Ammon's horn (tissue), 1 donor: ENCODE results near the gene FBXO8.
"Not testable (repeated sequence)": the region's sequence is repeated elsewhere in the genome, so short reads cannot be mapped to it uniquely, and the experiment has no call there.

Experiments
- DNase-seq: peaks from one replicate; pipeline ENCODE4 v3.0.0-alpha.2; 2016; ENCODE audit warnings: low spot score

The FBXO8 gene

DNA sequence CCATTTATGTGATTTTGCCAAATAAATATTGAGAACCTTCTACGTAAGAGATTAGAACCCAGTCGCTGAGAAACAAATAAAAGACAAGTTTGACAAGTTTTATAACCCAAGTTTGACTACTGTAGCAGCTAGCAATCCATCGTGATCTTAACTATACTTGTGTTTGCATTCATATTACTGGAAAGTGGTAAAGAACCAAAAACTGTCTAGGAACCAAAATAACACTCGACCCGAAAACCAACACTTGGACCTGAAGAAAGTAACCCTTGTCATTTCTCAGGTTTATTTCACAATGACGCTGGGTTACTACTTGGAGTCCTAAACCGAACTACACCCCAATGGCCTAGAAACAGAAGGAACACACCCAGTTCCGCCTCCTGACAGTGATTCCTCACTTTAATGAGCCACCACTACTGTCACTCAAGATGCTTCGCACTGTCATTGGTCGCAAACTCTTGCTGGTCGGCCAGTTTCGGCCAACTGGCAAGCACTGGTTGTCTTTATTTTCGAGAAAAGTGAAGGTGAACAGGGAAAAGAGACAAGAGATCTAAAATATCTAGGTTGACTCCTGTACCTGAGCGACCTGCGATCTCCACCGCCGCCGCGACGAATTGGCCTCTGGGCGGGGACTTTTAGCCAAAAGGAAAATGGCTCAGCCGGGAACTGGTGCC lies 496 bp downstream of the FBXO8 start:
- DNase-seq, result peak; percentile 98

DNA sequence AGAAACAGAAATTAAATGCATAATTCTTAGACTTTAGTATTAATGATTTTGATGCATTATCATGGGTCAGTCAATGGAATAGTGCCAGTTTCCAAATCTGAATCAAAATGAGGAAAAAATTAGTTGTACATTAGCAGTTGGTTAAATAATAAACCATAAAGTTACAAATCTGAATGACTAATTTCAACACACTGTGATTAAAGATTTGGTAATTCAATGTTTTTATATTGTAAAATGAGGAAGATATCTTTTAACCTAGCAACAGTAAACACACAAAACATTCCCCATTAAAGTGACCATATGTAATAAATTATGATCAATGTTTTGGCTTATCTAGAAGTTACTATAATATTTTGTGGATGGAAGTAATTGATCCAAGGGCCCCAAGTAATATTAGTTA lies 1.6 kb downstream of the FBXO8 start:
- no peak for DNase-seq

DNA sequence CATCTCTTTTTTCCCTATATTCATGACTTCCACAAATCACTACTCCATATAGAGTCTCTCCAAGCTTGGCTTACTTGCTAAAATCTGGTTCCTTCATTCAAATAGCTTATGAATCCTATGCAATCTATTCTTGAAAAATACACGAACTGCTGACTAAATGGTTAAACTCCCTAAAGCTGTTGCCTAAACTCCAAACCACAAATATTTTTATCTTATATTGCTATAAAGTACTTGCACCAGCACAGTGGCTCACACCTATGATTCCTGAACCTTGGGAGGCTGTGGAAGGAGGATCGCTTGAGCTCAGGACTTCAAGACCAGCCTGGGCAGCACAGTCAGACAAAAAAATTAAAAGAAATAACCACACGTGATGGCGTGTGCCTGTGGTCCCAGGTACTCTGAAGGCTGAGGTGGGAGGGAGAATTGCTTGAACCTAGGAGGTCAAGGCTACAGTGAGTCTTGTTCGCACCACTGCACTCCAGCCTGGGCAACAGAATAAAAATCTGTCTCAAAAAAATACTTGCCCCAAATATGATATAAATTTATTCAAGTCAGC lies 2.2 kb downstream of the FBXO8 start:
- DNase-seq, result no peak

DNA sequence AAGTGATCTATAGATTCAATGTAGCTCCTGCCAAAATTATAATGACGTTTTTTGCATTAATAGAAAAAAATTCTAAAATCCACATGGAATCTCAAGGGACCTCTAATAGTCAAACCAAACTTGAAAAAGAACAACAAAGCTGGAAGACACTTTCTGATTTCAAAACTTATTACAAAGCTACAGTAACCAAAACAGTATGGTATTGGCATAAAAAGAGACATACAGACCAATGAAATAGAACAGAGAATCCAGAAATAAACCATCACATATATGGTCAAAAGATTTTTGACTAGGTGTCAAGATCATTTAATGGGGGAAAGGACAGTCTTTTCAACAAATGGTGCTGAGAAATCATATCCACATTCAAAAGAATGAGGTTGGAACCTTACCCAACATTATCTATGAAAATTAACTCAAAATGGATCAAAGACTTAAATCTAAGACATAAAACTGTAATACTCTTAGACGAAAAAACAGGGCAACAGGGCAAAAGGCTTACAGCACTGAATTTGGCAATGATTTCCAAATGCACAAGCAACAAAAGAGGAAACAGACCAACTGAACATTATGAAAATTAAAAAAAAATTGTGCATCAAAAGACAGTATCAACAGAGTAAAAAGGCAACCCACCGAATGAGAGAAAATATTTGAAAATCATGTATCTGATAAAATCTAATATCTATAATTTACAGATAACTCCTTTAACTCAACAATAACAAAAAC lies 3.9 kb downstream of the FBXO8 start:
- DNase-seq, result no peak

DNA sequence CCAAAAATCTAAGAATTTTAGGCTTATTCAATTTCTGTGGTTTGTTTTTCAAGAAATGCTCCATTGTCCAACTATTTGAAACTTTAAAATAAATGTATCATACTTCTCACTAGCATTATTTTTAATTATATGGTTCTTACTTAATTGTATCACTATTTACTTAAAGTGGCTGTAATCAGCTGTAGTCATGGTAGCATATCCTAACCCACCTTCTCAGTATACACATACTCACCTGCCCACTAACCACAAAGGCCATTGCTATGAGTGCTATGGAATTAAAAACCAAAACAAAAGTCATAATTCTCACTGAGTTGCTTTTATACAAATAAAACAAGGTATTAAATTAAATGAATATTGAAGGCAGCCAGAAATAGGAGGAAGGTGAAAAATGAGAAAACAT lies 5.0 kb downstream of the FBXO8 start:
- no peak for DNase-seq

DNA sequence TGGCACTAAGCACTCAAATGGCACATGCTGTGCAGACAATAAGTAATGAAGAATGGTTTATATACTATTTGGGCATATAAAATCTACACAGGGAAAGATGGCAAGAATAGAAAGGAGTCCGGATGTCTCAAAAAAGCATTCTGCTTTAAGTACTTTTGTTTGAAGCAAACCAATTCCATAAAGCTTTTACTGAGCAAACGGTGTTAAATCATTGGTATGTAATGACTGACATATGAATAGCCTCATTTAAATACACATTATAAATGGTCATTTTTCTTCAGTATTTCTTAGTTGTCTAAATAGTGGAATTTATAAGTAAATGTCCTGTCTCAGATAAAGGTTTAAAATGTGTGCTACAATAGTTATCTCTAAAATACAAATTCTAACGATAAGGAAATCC lies 6.0 kb downstream of the FBXO8 start:
- no peak for DNase-seq

DNA sequence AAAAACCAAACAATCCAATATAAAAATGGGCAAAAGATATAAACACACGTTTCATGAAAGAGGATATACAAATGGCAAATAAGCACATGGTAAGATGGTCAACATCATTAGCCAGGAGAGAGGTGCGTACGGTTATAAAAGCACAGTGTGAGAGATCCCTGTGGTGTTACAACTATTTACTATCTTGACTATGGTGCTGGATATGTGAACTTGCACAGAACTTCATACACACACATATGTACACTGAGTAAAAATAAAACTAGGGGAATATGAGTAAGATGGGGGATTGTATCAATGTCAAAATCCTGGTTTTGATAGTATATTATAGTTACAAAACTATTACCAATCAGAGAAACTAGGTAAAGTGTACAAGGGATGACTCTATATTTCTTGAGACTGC lies 8.4 kb downstream of the FBXO8 start:
- DNase-seq, result no peak

DNA sequence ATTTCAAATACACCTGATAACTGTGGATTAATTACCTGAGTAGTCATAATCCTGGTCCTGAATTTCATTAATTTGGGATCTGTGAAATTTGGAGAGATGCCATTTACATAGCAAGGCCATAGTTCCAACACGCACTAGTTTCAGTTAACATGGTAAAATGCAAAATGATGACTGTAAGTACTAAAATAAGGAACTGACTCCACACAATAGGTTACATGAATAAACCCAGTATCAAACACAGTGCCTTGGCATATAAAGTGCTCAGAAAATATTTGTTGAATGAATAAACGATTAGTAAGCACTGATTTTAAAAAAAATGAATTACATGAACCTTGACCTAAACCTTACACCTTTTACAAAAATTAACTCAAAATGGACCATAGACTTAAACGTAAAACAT lies 9.0 kb downstream of the FBXO8 start:
- DNase-seq, result no peak

DNA sequence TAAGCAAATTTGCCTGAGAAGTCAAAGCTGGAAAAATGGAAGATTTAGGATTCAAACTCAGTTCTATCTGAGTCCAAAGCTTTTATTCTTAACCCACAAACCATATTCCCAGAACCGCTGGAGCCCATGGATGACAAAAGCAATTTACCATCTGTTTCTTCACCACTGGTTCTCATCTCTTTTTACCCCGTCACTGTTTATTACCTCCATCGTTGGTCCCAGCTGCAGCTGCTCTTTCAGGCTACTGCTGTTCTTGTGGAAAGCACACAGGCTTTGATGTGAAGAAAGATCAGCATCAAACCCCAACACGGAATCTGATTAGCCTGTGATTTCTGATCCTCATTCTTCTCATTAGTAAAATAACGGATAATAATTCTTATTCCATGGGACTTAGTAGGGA lies 9.5 kb downstream of the FBXO8 start:
- no peak for DNase-seq

DNA sequence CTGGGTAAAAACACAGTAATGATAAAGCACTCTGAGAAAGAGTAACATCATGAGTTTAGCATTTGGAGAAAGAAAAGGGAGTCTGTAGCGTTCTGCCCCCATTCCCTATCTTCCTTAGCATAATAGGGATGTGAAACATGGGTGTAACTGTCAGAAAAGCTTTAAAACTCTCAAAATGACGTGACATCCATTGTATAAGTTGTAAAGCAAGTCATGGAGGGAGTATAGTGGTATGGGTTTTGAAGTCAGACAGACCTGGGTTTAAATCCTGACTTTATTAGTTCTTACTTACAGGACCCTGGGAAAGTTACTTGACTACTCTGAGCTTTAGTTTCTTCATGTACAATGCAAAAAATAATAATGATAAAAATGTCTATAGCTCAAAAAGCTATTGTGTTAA lies 17.1 kb downstream of the FBXO8 start:
- DNase-seq, result no peak

DNA sequence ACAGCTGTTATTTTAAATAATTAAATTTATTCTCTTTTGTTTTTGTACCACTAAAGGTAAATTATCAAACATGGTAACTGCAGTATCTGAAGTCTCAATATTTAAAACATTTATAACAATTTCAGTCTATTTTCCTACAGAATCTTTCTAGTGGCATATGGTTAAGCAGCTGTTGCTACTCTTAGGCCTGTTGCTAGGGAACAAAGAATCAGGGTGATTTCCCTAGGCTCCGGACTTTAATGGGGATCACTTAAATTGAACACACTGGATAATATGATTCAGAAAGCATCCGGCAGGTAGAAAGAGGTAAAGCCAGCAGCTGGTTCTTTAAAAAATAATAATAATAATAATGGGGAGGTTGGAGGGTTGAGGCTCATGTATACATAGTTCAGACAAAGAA lies 17.6 kb downstream of the FBXO8 start:
- no peak for DNase-seq

DNA sequence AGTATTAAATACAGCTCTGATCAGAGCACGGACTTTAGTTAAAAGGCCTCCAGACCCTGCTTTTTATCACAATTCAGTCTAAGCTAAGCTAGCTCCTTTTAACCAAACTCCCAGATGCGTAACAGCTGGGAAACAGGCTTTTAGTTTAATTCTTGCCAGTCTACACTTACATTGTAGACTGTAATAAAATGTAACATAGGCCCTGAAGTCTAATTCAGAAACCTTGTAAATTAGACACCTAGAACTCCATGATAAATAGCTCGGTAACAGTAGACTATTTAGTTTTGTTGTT lies 20.1 kb downstream of the FBXO8 start:
- no peak for DNase-seq

DNA sequence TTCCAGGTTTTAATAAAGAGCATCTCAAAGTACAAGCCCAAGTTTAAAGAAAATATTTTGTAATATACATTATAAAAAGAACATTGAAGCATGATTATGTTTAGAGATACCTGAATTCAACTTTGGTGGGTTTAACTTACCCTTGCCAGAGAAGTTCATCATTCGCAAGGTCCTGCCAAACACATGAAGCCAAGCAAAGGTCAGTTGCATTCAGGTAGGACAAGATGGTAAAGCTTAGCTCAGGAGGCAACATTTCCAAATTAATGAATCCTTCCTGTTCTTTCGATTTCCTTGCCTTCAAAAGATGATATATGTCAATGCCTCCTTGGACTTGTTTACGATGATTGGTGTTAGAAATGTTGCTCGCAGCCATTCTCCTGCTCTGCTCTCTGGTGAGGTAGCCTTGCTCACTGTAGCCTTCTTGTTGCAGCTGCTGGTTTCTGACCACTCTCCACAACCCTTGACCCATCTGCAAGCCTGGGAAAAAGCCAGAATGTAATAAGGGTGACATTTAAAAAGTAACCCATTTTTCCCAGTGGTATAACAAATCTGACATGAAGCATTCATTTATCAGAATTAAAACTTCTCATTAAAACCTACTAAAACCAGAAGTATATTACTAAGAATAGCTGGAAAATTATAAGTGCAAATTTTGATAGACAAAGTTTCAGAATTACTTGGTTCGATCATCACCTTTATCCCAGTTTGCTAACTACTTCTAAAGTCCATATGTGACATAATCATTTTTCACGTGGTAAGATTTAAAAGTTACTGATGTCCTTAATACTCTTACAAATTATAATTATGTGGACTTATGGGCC lies 20.6 kb downstream of the FBXO8 start:
- DNase-seq, result no peak

DNA sequence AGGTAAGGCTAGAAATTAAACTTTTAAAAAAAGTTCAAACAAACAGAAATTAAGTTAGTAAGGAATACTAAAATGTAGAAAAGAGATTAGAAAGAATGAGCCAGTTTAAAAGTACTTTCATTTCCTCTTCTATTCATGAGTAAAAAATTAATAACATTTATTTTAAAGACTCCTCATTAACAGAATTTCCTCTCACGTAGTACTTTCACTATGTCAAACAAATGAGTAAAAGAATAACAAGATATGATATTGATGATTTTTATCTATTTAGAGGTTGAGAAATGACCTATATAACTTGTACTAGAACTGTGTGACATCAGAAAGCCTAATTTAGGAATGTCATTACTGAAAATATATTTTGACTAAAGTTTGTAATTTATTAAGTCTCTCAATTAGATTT lies 22.0 kb downstream of the FBXO8 start:
- DNase-seq, result not testable (repeated sequence)

DNA sequence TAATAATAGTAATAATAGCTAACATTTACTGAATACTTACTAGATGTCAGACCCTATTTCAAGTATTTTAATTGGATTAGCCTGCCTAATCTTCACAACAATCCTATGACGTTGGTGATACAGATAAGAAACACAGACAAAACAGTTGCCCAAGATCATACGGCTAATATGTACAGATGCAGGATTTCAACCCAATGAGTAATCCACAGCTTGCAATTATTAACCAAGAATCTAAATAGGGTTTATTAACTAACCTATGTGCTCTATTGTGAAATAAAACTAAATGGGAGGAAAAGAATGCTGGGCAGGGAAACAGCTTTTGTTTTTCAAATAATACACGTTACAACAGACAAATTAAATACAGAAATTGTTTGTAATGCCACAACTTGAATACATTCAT lies 23.4 kb downstream of the FBXO8 start:
- DNase-seq, result no peak

DNA sequence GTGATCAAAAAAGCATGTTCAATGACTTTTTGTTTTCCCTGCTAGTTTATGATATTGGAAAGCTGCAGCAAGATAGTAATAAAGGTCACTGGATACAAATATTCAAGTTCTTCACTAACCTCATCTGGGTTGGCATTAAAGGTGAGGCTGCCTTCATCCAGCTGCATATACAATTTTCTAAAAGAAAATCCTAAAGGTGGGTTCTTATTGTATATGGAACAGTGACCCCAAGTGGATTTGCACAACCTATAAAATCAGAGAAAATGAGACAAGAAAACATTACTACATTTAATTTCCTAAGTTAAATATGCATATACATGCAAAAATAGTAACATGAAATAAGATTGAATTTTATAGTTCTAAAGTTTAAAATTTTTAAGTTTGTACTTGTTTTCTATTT lies 23.9 kb downstream of the FBXO8 start:
- no peak for DNase-seq

DNA sequence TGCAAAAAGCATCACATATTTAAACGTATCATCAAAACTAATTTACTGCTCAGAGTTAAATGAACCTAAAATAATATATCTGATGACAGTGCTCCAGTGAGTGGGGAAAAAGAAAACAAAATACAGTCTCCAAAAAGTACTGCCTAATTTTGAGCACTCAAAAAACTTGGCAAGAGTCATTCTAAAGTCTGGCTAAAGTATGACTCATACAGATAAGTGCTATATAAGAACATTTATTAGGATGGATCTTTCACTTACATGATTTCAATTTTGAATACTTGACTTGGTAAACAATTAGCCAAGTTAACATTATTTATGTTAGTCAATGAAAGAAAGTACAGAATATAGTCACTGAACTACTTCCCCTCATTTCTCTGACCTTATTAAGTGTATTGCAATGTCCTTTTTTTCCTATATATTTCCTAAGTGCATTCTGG lies 27.2 kb downstream of the FBXO8 start:
- DNase-seq, result no peak

DNA sequence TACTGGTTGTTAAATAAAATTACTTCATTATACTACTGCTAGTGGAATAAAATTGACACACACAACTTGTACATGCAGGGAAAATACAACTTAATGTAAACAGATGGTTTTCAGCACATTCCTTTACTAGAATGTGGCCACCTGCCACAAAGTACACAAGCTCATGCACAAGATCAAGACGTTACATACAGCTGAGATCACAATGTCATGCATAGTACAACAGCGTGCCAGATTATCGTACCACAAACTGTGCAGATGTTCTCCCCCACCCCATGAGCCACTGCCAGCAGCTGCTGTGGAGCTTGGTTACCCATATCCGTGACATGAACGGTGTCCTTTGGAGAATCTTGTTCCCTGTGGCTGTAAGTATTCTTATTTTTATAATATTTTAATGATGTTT lies 27.7 kb downstream of the FBXO8 start:
- no peak for DNase-seq

DNA sequence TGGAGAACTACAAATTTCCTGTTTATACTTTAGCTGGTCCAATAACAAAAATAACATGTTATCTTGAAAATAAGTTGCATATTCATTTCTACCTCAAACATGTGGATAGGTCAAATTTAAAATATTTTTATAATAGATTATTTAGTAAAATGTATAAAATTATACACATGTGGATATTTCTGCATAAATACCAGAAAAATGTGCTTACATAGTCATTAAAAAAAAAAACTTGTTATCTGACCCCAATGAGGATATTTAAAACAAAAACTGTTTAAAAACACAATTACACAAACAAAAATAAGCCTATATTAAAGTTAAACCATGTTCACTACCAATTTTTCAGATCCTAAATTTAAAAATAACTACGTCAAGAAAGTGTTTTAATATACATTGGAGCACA lies 28.1 kb downstream of the FBXO8 start:
- no peak for DNase-seq

DNA sequence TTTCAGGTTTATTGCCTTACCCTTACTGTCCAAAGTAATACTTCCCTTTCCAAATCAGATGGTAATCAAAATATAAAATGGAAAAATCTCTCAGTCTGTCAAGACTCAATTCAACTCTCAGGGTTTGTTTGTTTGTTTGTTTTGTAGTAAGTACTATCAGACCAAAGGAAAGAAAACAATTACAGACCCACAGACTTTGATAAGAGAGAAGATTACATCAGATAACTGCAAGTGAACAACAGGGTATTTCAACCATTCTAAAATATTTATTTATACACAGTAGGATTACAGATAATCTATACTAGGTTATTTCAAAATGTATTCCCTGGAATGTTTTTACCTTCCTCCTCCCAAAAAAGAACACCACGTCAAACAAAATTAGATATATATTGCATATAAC lies 28.9 kb downstream of the FBXO8 start:
- no peak for DNase-seq

DNA sequence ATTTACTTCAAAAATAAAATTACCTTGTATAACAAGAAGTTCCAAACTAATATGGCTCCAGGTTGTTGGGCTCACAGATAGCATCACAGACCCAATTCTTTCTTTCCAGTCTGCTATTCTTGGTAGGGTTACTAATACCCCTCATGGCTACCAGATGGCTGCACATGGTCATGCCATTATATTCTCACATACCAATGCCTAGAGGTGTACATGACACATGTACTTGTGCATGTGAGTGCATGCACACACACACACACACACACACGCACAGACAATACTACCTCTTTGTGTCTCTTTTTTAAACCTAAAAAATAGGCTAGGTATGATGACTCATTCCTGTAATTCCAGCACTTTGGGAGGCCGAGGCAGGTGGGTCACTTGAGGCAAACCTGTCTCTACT lies 31.1 kb downstream of the FBXO8 start:
- DNase-seq, result no peak

DNA sequence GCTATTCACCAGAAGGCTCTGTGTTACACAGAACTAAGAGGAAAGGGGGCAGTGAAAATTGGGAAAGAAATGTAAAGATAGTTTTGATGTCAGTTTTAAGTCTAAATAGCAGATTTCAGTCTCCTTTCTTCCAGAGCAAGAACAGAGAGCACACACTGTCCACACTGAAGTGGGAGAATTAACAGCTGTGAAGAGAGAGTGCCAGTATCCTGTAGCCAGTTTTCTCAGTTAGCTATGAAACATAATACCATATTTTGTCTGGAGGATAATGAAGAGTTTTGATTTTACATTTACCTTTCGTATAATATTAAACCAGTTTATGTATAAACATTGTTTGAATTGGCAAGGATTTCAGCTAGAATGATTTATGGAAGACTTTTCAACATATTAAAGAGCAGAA lies 35.1 kb downstream of the FBXO8 start:
- no peak for DNase-seq

DNA sequence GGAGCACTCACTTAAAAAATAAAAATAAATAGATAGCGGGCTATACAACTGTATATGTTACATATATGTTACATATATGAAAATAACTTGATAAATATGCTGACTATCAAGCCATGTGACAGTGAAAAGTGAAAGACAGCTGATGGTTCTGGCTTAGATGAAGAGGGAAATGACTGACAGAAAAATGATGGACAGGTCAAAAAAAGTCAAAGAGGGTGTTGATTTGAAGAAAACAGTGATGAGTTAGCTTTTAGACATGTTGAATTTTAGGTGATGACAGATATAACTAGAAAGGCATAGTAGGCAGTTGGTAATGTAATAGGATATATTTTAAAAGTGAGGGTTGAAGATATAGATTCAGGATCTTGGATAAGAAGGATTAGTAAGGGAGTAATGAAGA lies 37.8 kb downstream of the FBXO8 start:
- DNase-seq, result no peak
